ENCODE results near the gene CDC42BPB.

CDC42BPB gene

GRCh38 chr14:103073876-103074728, 16.8 kb upstream of the CDC42BPB start:
- no peak for DNase-seq

GRCh38 chr14:103073367-103073875, 16.1 kb upstream of the CDC42BPB start:
- no peak for DNase-seq

- DNase-seq: no peak
These were observed 15.4 kb upstream of the CDC42BPB start for GRCh38 chr14:103072595-103073366.

- no peak for DNase-seq
These were observed 14.3 kb upstream of the CDC42BPB start for GRCh38 chr14:103071544-103072251.

GRCh38 chr14:103070971-103071542, 13.7 kb upstream of the CDC42BPB start:
- DNase-seq: no peak

GRCh38 chr14:103070263-103070885, 13.0 kb upstream of the CDC42BPB start:
- DNase-seq: no peak

- no peak for DNase-seq
These were observed 11.2 kb upstream of the CDC42BPB start for GRCh38 chr14:103068351-103069073.

- DNase-seq: peak; percentile 22
These were observed 10.0 kb upstream of the CDC42BPB start for GRCh38 chr14:103067231-103067954.

- DNase-seq: no peak
These were observed 9.1 kb upstream of the CDC42BPB start for GRCh38 chr14:103066399-103066798.

GRCh38 chr14:103065861-103066260, 8.5 kb upstream of the CDC42BPB start:
- no peak for DNase-seq

- no peak for DNase-seq
These were observed 7.6 kb upstream of the CDC42BPB start for GRCh38 chr14:103064978-103065377.

- DNase-seq: no peak
These were observed 7.1 kb upstream of the CDC42BPB start for GRCh38 chr14:103064436-103064835.

- no peak for DNase-seq
These were observed 4.2 kb upstream of the CDC42BPB start for GRCh38 chr14:103061482-103061976.

- DNase-seq: no peak
These were observed 2.2 kb upstream of the CDC42BPB start for GRCh38 chr14:103059556-103059955.

GRCh38 chr14:103058164-103059055, 1.1 kb upstream of the CDC42BPB start:
- no peak for DNase-seq

- DNase-seq: no peak
These were observed 349 bp downstream of the CDC42BPB start for GRCh38 chr14:103057028-103057371.

- peak; percentile 75 for DNase-seq
These were observed 874 bp downstream of the CDC42BPB start for GRCh38 chr14:103056322-103057027.

- no peak for DNase-seq
These were observed 1.7 kb downstream of the CDC42BPB start for GRCh38 chr14:103055695-103056094.

GRCh38 chr14:103052407-103052806, 4.9 kb downstream of the CDC42BPB start:
- no peak for DNase-seq

Measured in fibroblast of skin of abdomen (primary cell).